Mammary microvascular endothelial cell (primary cell): ENCODE measurements around the gene ETAA1. TPM values are rescaled to one million over a fixed set of nuclear protein-coding genes. Genes with fewer than 3 reads are reported as not detected.

Experiments used
- total RNA-seq: library from RNA; depleted of rRNA; stranded (reverse); fragments of >200 nt; gene quantifications from 2 replicates; pipeline ENCODE4 v1.2.3, GENCODE V29; 2015

Gene ETAA1
- 19.3 and 20.1 TPM in 2 replicates for total RNA-seq

GRCh38 chr2:67397143-67397986 lies at the start of gene ETAA1:
Gene ETAA1, plus strand, starts transcription at chr2:67397333. Its CDS starts 116 bp downstream, at chr2:67397449.

